Jurkat, Clone E6-1 (cell line): ENCODE data around the gene RGS6.

Source experiments
- DNase-seq: peaks from one replicate; pipeline ENCODE4 v3.0.0-alpha.2; 2011; ENCODE audit warnings: low read depth, low spot score
- H3K4me3 ChIP-seq: 2 replicates; pipeline ENCODE4 v1.5.1; 2011; ENCODE audit warnings: mild to moderate bottlenecking, low read length, control low read depth, moderate library complexity

RGS6 gene

DNA sequence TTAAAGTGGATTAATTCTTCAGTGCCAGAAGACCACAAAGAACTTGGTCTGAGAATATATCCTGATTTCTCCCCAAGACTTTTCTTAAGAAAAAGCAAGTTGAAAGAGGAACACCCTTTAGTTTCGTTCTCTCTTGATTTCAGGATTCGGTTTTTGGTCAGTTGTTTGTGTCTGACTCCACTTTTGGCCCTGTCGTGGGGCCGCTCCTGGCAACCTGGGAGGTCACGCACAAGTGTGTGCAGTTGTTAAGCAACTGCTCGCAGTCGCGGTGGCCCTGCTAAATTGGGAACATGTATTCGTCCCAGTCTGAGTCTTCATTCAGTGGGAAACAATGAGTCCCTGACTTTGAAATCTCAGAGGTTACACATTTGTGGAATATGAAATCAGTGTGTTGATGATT, 68.7 kb downstream of the RGS6 start:
- DNase-seq: no peak
- no peak overlapping the region for H3K4me3 ChIP-seq

DNA sequence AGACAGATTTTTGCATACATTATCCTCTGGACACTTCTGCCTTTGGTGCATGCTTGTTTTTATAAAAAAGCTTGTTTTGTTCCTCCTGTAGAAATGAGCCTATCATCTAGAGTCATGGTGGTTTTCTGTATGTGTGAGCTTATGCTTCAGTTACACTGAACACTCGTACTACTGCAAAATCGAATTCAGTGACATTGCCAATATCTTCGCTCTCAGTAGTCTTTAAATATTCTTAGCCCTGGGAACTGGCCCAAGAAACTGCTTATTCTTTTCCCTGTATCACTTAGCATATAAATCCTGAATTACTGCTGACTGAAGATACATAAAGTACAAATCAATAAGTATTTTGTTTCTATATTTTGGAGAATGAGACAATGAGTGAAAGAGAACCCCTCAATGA, 70.5 kb downstream of the RGS6 start:
- H3K4me3 ChIP-seq: no peak overlapping the region

DNA sequence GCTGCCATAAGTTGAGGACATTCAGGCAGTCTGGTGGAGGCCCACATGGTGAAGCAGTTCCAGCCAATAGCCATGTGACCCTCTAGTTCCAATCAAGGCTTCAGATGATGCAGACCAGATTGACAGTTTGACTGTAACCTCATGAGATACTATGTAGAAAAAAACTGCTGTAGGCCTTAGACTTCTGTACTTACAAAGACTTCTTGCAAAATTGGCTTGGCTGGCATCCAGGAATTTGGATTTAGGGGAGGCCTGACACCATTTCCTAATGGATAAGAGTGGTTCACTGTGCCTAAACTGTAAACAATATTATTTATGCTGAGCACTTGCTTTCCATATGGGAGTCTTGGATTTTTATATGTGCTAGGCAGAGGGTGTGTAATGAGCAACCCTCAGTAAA, 76.4 kb downstream of the RGS6 start:
- no peak for DNase-seq
- no peak overlapping the region for H3K4me3 ChIP-seq

More for the DNA sequence above, 70.5 kb downstream of the RGS6 start:
- no peak for DNase-seq

DNA sequence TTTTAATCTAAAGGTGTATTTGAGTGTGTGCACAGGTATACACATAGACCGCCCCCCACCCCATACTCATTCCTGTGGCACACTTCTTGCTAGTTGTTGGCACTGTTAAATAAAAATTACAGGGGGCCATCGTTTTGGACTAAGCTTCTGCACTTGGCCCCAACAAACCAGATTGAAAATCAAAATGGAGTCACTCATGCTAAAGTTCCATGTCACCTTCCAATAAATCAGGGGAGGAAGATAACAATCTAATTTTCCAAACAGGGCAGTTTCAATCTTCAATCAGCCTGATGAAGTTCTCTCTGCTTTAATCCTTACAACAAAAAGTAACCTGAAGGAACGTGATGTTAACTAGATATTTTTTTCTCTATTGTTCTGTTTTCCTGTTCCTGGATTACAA, 78.2 kb downstream of the RGS6 start:
- H3K4me3 ChIP-seq: no peak overlapping the region
- no peak for DNase-seq

DNA sequence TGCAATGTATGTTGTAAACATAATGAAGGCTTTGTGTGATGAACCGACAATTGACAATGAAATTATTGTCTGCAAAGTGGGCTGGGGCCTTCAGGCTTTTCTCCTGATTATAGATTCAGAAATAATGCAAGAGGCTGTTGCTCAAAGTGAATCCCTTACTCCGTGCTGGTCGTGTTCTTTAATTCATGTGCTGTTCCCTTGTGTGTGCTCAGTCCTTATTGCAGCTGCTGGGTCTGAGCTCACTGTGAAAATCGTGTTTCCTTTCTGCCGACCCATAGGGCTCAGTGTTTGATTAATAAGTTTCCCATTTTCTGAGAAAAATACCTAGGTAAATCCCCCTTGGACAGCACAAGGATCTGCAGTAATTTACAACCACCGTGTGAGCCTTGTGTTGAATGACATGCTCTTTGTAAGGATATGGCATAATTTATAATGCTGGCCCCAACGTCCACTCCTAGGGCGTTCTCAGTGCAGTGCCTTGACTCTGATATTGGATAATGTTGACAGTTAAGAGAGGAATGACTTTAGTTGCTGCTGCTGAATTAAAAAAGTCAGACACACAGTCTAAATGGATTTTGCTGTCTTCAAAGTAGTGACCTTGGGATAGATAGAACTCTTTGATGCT, 81.6 kb downstream of the RGS6 start:
- no peak overlapping the region for H3K4me3 ChIP-seq
- no peak for DNase-seq

DNA sequence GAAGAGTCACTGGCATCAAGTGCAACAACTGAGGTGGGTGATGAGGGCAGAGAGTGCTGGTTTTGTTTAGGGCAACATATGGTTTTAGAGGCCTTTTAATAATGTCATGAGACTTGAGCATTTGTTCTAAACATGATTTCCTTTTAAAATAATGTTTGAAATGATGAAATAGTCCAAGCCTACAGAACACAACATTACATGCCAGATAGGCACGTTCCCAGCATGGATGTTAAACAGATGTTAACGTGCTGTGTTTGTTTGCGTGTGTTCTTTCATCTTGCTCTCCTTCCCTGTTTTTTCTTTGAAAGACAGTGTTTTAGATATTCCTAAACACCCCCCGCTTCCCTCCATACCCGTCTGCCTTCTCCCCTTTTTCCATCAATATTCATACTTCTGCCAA, 82.3 kb downstream of the RGS6 start:
- no peak for DNase-seq
- H3K4me3 ChIP-seq: no peak overlapping the region

DNA sequence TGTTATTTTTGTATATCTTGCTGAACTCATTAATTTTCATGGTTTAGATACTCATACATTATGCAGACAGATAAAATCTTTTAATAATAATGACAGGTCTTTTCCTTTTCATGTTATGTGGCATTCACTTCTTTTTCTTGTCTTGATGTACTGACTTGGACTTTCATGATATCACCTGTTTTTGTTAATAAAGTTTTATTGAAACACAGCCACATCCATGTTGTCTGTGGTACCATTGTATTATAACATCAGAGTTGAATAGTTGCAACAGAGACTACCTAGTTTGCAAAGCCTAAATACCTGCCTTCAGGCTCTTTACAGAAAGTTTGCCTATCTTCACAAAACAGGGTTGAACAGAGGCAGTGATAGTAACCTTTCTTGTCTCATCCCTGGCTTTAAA, 85.1 kb downstream of the RGS6 start:
- H3K4me3 ChIP-seq: no peak overlapping the region
- DNase-seq: no peak

DNA sequence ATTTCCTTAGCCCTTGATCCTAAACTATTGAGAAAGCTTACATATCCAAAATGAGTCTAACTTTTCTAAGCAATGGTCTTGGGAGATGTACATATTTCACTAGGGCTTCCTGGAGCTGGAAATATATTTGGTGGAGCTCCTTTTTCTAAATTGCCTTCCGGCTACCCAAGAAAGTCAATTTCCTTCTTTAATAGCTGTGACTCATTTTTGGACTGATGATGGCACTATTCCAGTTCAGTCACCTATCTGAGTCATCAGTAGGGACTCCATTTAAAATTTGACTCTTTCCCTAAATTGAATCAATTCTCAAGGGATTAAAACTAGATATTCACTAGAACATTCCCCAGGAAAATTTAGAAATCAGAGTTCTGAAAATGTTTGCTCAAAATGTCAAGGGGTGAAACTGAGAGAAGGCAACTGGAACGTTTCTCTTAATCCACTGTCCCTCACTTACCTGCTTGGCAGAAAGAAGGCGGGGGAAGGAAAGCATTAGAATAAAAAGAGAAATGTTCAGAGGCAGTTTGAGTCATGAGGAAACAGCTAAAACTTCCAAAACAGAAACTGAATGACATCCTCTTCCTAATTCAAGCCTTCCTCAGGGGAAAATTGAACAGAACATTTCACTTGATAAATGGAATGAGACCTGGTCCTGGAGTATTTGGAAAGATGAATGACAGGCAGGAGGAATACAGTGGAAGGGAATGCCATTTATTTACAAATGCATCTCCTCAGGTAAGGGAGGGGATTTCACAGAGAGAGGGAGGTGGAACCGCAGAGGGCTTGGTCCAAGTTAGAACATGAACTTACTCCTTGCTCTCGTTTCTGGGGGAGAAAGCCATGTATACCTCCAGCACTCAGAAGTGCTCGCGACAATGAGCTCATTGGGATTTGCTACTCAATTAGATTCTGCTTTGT, 91.2 kb downstream of the RGS6 start:
- no peak overlapping the region for H3K4me3 ChIP-seq
- DNase-seq: no peak

DNA sequence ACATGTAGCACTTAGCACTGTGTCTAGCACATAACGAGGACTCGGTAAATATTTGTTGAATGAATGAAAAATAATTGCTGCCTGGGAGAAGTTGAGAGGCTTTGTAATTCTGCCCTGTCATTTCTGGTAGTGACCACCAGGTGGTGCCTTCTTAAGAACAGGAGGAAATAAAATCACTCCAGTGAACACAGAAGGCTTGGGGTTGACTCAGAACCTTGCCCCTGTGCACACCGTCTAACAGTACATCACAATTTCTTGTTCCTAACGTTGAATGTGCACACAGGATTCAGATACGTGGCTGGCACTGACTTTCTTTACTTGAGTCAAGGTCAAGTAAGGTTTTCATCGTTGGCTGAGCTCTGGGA, 91.8 kb downstream of the RGS6 start:
- H3K4me3 ChIP-seq: no peak overlapping the region
- DNase-seq: peak; percentile 75

DNA sequence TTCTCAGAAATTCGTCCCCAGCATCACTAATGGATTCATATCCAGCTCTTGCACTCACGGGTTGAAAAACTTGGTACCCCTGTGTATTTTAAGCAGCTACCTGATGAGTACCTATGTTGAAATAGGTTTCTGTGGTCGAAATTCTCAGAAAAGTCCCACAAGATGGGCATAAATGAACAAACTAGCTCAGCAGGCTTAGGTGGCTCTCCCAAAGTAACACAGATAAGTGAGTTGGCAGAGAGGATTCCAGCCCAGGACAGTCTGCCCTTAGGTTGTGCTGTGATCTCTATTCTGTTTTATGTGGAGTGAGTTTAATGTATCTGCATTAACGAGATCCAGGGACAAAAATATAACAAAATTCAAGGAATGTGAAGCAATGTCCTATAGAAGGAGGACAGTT, 92.3 kb downstream of the RGS6 start:
- no peak for DNase-seq
- H3K4me3 ChIP-seq: no peak overlapping the region

DNA sequence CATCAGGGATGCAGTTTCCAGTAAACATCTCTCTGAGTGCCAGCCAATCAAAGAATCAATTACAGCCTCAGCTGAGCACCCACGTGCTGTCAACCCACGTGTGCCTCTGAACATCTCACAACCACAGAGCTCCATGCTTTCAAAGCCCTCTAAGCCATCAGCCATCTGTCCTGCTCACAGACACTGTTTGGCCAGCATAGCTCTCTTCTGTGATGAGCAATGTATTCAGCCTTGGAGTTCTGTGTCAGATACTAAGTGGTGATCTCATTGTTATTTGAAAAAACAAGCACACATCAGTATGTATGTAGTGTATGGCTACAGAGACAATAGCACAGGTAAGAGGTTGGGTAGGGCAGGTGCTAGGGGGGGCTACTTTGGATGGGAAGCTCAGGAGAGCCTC, 94.3 kb downstream of the RGS6 start:
- no peak for DNase-seq
- no peak overlapping the region for H3K4me3 ChIP-seq

DNA sequence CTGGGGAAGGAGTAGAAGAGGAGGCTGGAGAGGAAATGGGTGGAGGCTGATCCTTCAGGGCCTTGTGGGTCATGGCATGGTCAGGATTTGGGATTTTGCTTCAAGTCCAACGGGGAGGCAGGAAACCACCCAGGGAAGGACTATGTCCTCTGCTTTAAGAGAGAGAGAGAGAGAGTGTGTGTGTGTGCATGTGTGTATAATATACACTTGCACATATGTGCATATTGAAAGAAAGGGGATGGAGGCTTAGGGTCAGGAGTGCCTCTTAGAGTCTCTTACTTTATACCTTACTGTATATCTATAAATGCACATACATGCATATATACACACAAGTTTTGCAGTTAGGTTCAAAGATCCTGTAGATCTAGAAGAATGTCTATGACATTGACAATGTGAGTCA, 94.8 kb downstream of the RGS6 start:
- no peak for DNase-seq
- no peak overlapping the region for H3K4me3 ChIP-seq

DNA sequence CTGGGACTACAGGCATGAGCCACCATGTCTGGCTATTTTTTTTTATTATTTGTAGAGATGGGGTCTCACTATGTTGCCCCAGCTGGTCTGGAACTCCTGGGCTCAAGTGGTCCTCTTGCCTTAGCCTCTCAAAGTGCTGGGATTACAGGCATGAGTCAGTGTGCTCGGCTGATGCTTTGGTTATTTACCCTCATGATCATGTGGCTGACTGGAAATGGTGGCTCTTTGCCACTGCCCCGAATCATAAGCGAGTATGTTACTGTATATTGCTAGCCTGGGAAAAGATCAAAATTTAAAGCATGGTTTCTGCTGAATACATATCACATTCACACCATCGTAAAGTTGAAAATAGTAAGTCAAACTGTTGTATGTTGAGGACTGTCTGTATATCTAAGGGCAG, 101.1 kb downstream of the RGS6 start:
- H3K4me3 ChIP-seq: no peak overlapping the region
- no peak for DNase-seq

DNA sequence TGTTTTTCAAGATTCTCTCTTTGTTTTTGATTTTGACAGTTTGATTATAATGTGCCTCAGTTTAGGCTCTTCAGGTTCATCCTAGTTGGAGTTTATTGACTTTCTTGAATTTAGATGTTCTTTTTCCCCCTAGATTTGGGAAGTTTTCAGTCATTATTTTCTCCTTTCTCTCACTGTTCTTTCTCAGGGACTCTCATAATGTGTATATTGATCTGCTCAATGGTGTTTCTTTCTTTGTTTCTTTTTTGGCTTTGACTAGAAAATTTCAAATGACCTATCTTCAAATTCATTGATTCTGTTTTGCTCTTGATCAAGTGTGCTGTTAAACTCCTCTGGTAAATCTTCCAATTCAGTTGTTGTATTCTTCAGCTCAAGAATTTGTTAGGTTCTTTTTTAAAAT, 108.3 kb downstream of the RGS6 start:
- DNase-seq: no peak
- no peak overlapping the region for H3K4me3 ChIP-seq

DNA sequence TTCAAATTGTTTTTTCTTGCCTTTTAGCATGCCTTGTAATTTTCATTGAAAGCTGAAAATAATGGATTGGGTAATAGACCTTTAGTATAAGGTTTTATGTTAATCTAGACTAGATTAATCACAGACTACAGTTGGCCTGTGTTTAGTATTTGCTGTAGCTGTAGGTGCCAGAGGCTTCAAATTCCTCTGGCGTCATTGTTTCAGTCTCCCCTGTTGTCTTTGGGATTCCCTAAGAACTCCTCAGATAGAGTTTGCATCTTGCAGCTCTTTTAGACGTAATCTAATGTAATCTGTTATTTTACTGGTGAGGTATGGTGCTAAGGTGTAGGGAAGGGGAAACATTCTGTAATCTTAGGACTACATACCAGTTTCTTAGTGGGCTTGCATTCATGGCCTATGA, 113.0 kb downstream of the RGS6 start:
- H3K4me3 ChIP-seq: no peak overlapping the region
- no peak for DNase-seq

DNA sequence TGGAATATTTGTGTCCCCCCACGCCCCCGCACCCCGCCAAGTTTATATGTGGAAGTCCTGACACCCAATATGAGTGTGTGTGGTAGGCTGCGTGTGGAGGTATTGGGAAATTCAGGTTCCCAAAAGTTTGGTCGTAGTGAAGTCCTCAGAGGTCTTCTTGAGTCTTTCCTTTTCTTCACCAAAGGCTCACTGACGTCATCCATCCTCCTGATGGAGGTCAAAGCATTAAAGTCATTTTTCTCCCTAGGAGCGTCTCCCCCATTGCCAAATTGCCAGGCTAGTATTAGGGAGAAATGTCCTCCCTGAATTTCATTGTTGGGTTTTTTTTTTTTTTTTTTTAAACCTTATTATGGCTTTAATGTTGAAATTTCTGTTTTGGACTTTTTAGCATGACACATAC, 113.7 kb downstream of the RGS6 start:
- DNase-seq: no peak
- no peak overlapping the region for H3K4me3 ChIP-seq

DNA sequence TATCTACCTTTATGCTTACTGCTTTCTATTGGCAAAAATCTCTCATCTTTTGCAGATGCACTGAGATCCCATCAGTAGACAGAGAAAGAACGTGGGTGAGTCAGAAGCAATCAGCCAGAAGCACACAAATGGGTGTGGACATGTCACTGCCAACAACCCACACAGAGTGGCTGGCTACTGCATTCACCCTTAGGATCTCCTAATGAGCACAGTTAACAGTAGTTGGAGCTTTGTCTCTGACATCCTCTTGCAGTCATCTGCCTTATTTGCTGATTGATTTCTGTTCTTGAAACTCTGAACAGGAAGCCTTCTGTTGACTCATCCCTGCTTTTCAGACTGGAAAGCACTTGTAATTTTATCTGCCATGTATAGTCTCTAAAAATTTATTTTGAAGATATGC, 117.2 kb downstream of the RGS6 start:
- H3K4me3 ChIP-seq: no peak overlapping the region
- DNase-seq: no peak

DNA sequence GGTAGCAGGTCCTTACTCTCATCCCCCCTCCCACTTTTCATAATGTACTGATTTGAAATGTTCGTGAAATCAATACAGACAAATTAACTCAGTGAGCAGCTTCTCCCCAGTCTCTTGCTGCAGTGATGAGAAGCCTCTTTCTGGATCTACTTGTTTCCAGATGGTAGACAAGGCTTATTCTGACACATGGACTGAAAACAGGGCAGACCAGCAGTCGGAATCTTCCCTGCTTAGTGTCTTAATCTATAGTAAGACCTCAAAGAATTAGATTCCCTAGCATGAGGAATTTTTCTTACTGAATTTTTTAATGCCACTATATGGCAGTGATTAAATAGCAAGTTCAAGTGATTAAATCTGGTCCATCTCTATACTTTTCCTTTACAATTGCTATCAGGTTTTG, 120.1 kb downstream of the RGS6 start:
- H3K4me3 ChIP-seq: no peak overlapping the region
- no peak for DNase-seq

DNA sequence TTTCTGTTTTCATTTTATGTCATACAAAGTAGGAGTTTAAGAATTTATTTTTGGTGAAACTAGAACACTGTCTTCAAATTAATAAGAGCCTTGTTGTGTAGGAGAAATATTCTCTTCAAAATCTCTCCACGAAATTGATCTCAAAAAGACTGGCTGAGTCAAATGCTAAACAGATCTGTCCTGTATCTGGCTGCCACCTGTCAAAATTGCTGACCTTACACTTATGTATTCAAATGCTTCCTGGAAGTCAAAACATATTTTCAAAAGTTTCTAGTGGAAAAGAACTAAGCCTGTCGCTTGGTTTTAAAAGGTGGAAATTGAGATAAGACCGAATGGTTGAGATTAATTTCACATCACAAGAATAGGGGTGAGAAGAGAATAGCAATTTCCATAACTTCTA, 121.4 kb downstream of the RGS6 start:
- DNase-seq: no peak
- H3K4me3 ChIP-seq: no peak overlapping the region

DNA sequence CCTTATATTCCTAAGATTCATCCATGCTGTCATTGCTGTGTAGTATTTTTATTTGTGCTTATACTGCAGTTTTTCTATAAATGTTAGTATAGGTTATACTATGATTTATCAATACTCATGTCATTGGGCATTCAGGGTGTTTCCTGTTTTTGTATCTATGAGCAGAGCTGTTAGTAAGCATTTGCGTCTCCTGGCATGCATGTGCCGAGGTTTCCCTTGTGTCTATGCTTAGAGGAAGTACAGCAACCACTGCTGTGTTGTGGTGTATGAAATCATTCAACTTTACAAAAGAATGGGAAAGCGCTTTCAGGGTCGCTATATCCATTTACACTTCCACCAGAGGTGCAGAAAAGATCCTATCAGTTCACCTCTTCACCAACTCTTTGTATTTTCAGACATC, 122.7 kb downstream of the RGS6 start:
- peak; percentile 12 for DNase-seq

DNA sequence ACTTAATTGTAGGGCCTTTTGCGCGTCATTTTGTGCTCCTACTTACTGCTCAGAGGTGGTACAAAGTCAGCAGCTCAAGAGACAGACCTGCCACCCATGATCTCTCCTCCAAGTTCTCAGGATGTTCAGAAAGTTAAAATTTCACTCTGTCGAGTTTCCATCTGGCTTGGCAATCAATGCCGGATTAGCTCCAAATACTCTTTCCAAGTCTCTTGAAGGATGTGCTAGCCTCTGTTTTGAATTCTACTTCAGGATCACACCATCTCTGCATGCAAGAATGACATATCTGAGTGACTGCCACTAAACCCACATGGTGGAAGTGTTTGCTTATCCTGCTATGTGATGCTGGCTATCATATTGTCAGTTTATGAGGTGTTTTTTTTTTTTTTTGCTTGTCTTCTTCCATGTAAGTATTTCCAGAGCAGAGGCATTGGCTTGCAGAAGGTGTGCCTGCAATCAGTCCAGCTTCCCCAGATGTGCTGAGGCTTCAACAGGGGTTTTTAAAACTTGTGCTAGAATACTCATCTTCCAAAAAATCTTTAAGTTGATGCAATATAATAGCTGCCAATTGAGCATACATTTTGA, 125.6 kb downstream of the RGS6 start:
- H3K4me3 ChIP-seq: no peak overlapping the region
- no peak for DNase-seq

More for the DNA sequence above, 122.7 kb downstream of the RGS6 start:
- no peak overlapping the region for H3K4me3 ChIP-seq
